SHP77 (cell line): ENCODE results near the gene MAML2.
A peak's percentile ranks its signal among the peaks of the same experiment; 100 is the strongest.

ENCODE experiments used
- DNase-seq, 2 experiments: peaks; one replicate each; lab custom pipeline; 2025; lab: John Stamatoyannopoulos, UW

The MAML2 gene

DNA sequence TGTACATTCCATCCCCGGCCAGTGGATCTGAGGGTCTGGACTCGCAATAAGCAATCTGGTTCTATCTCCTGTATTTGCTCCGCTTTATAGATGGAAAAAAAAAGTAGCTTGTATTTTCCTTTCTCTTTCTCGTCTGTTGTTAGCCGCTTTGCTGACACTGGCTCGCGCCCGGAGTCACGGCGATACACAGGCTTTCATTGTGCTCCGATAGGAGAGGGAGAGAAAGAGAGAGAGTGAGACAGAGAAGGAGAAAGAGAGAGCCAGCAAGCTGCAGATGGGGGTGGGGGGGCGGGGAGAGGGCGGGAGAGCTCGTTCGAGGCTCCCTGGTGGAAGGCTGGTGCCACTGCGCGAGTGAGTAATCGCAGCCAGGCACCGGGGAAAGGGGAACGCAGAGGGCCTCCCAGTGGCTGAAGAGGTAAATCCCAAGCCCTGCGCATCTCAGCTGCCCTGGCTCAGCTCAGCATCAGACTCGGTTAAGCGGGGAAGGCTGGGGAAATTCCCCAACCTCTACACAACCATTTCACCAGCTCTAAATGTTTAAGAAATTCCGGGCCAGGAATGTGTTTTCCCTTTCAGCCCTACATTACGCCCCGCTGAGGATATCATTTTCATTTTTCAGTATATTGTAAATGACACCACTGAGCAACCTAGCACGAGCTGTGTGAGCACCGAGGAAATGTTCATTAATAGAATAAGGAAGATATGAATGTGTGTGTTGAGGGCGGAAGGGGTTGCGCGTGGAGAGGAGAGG lies at the start of gene MAML2:
Gene MAML2, minus strand, starts transcription at position 235 of the 751 bp plus-strand sequence. CDS start 1,300 bp downstream, outside the sequence.
- DNase-seq, result peak; percentile 76 to 89

DNA sequence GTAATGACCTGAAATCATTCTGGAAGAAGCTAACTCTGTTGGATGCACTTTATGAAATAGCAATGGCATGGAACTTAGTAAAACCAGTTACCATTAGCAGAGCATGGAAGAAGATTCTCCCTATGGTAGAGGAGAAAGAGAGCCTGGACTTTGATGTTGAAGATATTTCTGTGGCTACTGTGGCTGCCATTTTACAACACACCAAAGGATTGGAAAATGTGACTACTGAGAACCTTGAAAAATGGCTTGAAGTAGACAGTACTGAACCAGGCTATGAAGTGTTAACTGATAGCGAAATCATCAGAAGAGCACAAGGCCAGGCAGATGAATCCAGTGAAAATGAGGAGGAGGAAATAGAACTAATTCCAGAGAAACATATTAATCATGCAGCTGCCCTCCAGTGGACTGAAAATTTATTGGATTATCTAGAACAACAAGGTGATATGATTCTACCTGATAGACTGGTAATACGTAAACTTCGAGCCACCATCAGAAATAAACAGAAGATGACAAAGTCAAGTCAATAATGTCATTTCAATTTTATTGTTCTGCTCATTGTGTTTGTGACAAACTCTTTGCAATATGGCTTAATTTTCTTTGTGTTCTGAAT lies 48.8 kb upstream of the MAML2 start:
- no peak for DNase-seq

DNA sequence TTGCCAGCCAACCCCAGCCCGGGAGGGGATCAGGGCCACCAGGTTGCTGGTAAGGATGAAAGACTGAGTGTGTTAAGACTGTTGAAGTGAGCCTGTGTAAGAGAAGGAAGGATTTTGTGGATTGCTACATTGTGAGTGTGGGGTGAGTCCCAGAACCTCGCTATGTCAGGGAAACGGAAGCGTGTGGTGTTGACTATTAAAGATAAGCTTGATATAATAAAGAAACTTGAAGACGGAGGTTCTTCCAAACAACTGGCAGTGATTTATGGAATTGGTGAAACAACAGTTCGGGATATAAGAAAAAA lies 47.4 kb upstream of the MAML2 start:
- no peak for DNase-seq

DNA sequence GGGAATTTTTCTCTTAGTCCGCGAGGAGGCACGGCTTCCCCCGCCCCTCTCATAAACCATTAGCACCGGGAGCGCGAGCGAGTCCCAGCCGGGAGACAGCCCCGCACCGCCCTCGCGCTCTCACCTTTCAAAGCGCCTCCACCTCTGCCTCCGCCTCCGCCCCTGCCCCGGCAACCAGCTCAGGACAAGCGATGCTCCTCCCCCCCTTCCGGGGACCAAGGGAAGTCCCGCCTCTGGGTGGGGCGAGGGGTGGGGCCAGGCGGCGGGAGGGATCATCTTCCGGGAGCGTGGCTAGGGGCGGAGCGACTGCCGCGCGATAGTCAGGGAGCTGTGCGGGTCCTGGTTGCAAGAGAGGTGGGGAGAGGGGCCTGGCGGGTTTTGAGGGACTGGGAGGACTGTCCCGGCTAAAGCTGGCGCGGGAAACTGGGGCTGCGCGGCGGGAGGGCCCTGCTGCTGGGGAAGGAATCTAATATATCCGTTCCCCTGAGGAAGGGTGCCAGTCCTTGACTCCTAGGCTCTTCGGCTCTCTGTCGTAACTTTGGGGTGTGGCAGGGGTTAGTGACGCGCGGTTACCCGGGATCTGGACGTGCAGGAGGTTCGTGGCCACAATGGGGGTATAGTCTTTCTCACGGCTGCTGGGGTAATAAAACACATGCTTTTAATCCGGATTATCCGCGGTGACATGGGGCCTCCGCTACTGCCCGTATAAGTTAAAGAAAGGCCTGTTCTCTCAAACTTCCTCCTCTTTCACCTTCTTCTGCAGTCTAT lies 46.9 kb upstream of the MAML2 start, which contains the start of the genes CCDC82 and JRKL:
Gene CCDC82, minus strand, starts transcription at position 193 of the 768 bp plus-strand sequence. CDS start 5,165 bp downstream, outside the sequence.
Gene JRKL, plus strand, starts transcription at position 294 of the 768 bp plus-strand sequence. CDS start 637 bp downstream, outside the sequence.
- peak; percentile 86 to 92 for DNase-seq

GRCh38 chr11:96388891-96389719 lies 46.1 kb upstream of the MAML2 start:
- DNase-seq, result peak; percentile 30 to 69

DNA sequence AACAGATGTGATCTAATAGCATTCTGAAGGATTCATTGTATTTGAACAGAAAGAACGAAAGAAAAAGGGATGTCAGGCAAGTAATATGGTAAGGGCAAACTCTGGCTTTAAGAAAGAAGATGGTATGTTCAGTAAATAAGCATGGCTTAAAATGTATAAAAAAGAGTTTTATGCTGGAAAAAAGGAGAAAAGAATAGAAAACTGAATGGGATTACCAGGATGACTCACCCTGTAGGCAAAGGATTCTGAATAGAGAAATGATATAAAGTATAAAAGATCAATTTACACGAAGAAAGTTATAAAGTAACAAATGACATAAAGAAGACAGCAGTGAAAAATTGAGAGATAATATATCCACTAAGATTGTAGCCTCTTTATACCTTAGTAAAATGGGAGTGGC lies 42.2 kb upstream of the MAML2 start:
- DNase-seq, result no peak

DNA sequence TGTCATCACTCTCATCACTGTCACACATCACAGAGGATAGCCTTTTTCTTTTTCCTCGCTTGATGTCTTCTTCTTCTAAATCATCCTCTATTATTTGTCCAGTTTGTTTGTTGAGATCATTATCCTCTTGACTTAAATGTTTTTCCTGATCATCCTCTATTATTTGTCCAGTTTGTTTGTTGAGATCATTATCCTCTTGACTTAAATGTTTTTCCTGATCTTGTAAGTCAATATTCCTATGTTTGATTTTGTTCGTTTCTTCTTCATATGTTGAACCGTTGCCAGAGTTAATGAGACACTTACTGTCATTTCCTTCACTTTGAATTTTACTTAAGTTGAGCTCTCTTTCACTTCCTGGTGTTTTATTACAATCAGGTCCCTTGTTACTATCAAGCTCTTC lies 41.2 kb upstream of the MAML2 start:
- DNase-seq, result peak; percentile 2 to 20

GRCh38 chr11:96376796-96377195 lies 33.8 kb upstream of the MAML2 start:
- no peak for DNase-seq

GRCh38 chr11:96373826-96374225 lies 30.8 kb upstream of the MAML2 start:
- no peak for DNase-seq

- DNase-seq, result no peak
These were observed 24.3 kb upstream of the MAML2 start for GRCh38 chr11:96367342-96367741.

- DNase-seq, result no peak
These were observed 23.0 kb upstream of the MAML2 start for GRCh38 chr11:96366024-96366423.

DNA sequence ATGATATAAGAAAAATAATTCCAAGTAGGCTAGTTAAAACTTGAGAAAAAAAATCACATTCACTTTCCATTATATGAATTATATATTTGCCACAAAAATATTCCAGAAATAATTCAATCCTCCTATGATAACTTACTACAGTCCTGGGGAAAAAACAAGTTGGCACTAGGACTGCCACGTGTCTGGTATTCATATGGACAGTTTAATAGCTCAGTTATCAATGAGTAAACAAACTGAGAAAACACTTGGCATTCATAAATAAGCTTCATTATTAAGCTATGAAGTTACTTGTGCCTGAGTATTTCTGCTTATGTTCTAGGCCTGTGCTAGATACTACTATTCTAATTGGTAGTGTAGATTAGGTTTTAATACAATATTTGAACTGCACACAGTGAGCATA lies 22.5 kb upstream of the MAML2 start:
- no peak for DNase-seq

DNA sequence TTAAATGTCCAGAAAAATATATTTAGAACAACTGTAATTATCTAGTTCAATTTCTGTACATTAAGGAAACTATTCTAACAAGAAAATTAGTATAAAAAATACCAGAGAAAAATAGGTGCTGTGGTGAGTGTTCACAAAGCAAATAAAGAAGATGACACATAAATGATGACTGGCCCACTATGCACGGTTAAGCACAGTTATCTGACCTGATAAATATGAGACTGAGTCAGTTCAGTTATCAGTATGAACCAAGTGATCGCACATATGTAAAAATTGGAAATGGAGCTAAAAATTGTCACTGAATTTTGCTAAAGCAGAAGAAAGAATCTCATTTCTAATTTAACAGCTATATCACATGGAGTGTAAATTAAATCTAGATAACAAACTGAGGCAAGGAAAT lies 18.8 kb upstream of the MAML2 start:
- no peak for DNase-seq

DNA sequence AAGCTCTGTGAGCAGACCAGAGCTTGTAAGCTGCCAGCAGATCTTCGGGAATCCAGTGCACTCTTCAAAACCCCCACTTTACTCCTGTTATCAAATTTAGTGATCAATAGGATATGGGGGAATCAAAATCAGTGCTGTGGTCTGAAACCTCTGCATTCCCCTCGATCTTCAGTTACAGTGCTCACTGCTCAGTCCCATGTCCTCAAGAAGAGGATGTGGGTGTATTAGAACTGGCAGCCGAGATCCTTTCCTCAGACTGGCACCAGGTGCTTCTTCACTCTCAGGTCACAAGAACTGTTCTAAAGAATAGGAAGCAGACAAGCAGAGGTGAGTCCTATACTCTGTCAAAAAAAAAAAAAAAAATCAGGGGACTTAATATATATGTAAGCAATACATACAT lies 15.3 kb upstream of the MAML2 start:
- no peak for DNase-seq

DNA sequence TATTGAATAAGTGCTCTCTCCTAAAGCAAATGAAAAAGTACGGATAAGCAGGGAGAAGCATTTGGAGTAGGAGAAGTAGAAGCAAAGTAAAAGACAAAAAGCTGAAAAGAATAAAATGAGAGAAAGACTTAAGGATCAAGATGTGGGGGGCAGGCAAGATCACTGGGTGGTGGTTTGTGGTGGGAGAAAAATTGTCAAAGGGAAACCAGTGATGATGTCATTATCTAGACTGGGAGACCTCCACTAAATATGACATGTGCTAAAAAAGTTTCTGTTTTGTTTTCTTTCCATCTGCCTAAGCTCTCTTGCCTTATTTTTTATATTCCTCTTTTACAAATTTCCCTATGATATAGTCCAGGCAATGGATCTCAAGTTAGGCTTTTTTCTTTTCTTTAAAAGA lies 14.8 kb upstream of the MAML2 start:
- no peak for DNase-seq

DNA sequence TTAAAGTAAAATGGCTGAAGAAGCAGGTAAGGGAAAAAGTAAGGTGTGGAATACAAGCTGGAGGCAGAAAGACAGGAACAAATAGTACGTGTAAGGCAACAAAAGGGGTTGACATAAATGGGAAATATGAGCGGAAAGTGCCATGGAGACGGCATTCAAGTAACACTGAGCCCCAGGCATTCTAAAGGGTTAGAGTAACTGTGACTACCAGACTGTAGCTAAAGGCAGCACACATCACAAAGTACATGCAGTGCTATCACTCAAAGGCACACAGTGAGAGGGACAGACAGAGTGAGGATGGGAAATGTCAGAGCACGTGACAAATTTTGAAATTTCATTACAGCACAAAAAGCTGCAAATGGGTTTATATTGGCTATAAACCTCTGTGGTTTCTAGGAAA lies 13.9 kb upstream of the MAML2 start:
- DNase-seq, result no peak

- DNase-seq, result no peak
These were observed 708 bp downstream of the MAML2 start for GRCh38 chr11:96342014-96342960.

- no peak for DNase-seq
These were observed 1.6 kb downstream of the MAML2 start for GRCh38 chr11:96341211-96342013.

- DNase-seq, result no peak
These were observed 2.5 kb downstream of the MAML2 start for GRCh38 chr11:96340555-96340885.
